Endothelial cell of umbilical vein (primary cell): ENCODE measurements around the gene ITPKB.

Experiments
- CTCF ChIP-seq, 2 donors: IDR thresholded peaks; 1 replicate in 1 of 2; 2 replicates in 1 of 2; pipeline ENCODE4 v1.5.1; 2011; ENCODE audit warnings: low read length in 2 of 2, mild to moderate bottlenecking in 2 of 2, moderate library complexity in 2 of 2, control low read depth in 1 of 2, inconsistent platforms in 1 of 2, low read depth in 1 of 2; ENCODE audit not compliant: insufficient read depth in 1 of 2; ENCODE audit errors: extremely low read depth in 1 of 2
- EZH2 ChIP-seq: IDR thresholded peaks from 2 replicates; pipeline ENCODE4 v1.6.1; 2012; ENCODE audit warnings: borderline replicate concordance, low read depth, mild to moderate bottlenecking, moderate library complexity, low read length, inconsistent platforms; ENCODE audit not compliant: severe bottlenecking
- MAX ChIP-seq: IDR thresholded peaks from 2 replicates; pipeline ENCODE4 v1.6.1; 2011; ENCODE audit not compliant: insufficient read depth, insufficient read length

- no peak for TF ChIP-seq EZH2
- no peak for TF ChIP-seq CTCF (IDR thresholded peaks at IDR 0.05; ENCODE audit: extremely low read depth in 1 of 2, insufficient read depth in 1 of 2, low read depth in 1 of 2, low read length in 2 of 2)
- no peak for TF ChIP-seq MAX
These were observed 46.3 kb downstream of the ITPKB start for GRCh38 chr1:226692823-226693222.
